ENCODE measurements around the gene SMURF1.

GRCh38 chr7:99097730-99098129 is 46.2 kb downstream of the SMURF1 start:
- TF ChIP-seq GATA2 (IDR thresholded peaks at IDR 0.05; ENCODE audit: low read depth, low read length) (no peak), GATA3 (IDR thresholded peaks at IDR 0.05; ENCODE audit: low read depth, low read length) (no peak)
